Sigmoid colon (tissue), 4 donors: ENCODE results near the gene OCEL1.

ENCODE experiments used
- CTCF ChIP-seq, 4 experiments: fragments of 450-650 bp in 3 of 4; fragments of 200-600 bp in 1 of 4; IDR thresholded peaks; one replicate each; pipeline ENCODE4 v1.5.1; 2016 to 2019; ENCODE audit warnings: antibody characterized with exemption in 4 of 4, mild to moderate bottlenecking in 3 of 4, moderate library complexity in 2 of 4
- POLR2AphosphoS5 ChIP-seq, 4 donors: sonication (generic); formaldehyde crosslinking; IDR thresholded peaks; one replicate each; pipeline ENCODE4 v1.6.1; 2017; ENCODE audit warnings: antibody characterized with exemption in 4 of 4

- TF ChIP-seq POLR2AphosphoS5 (IDR thresholded peaks at IDR 0.05) (no peak), CTCF (IDR thresholded peaks at IDR 0.05) (no peak)
These were observed 8.9 kb downstream of the OCEL1 start for GRCh38 chr19:17234911-17235299.
